IMR-90 (cell line): Measurements from ENCODE around the gene ZNF280B. TPM values are rescaled to one million over a fixed set of nuclear protein-coding genes. Genes with fewer than 3 reads are reported as not detected.

Experiments
- ATAC-seq: fragments of 200-7000 bp; cut with Tn5 transposase; 2 replicates; pipeline ENCODE4 v1.9.1; 2020; ENCODE audit warnings: low read depth, mild to moderate bottlenecking, moderate library complexity
- BruUV-seq: library from RNA; stranded (reverse); fragments of 400-500 nt; replicated peaks from 2 replicates; lab custom pipeline; 2021; lab: Mats Ljungman, UMichigan
- CTCF ChIA-PET: fragments of 300-600 bp; formaldehyde crosslinking; extraction: SDS; loops from one replicate; lab custom pipeline; 2021; ENCODE audit warnings: antibody characterized with exemption; lab: Yijun Ruan, JAX
- POLR2A ChIA-PET: fragments of 300-600 bp; sonication (Branson Sonifier 250); formaldehyde crosslinking; loops from one replicate; lab custom pipeline; 2022; ENCODE audit warnings: antibody characterized with exemption; ENCODE audit not compliant: unreplicated experiment; lab: Charles Lee
- DNase-seq: peaks from one replicate; pipeline ENCODE4 v3.0.0; 2013
- H2AFZ ChIP-seq: replicated peaks from 2 replicates; pipeline ENCODE3; 2013; ENCODE audit warnings: low read length, mild to moderate bottlenecking; ENCODE audit not compliant: poor library complexity
- H2AK5ac ChIP-seq: 2 replicates; pipeline ENCODE4 v1.6.1; 2013; ENCODE audit warnings: low read depth, low read length, inconsistent platforms
- H2AK9ac ChIP-seq: replicated peaks from 2 replicates; pipeline ENCODE3; 2013; ENCODE audit warnings: mild to moderate bottlenecking, low read depth, low read length, moderate library complexity; ENCODE audit not compliant: poor library complexity
- H2BK120ac ChIP-seq: 2 replicates; pipeline ENCODE4 v1.6.1; 2013; ENCODE audit warnings: low read depth, low read length, inconsistent platforms
- H2BK15ac ChIP-seq: 3 replicates; pipeline ENCODE4 v1.6.1; 2013; ENCODE audit warnings: low read depth, low read length, inconsistent platforms
- H2BK20ac ChIP-seq: 2 replicates; pipeline ENCODE4 v1.6.1; 2013; ENCODE audit warnings: low read depth, mild to moderate bottlenecking, inconsistent platforms, low read length, moderate library complexity
- H2BK5ac ChIP-seq: 2 replicates; pipeline ENCODE4 v1.6.1; 2013; ENCODE audit warnings: mild to moderate bottlenecking, low read depth, low read length, inconsistent platforms; ENCODE audit not compliant: poor library complexity, severe bottlenecking
- H3K14ac ChIP-seq: replicated peaks from 2 replicates; pipeline ENCODE4 v1.6.1; 2013; ENCODE audit warnings: low read depth, low read length, inconsistent platforms
- H3K18ac ChIP-seq: 2 replicates; pipeline ENCODE4 v1.6.1; 2013; ENCODE audit warnings: low read depth, low read length, control low read depth
- H3K23ac ChIP-seq: 2 replicates; pipeline ENCODE4 v1.6.1; 2013; ENCODE audit warnings: low read depth, low read length, inconsistent platforms
- H3K27ac ChIP-seq: 2 replicates; pipeline ENCODE4 v1.5.1; 2013; ENCODE audit warnings: mild to moderate bottlenecking, control low read depth, low read length; ENCODE audit not compliant: insufficient read depth
- H3K27me3 ChIP-seq: 2 replicates; pipeline ENCODE4 v1.6.1; 2013; ENCODE audit warnings: low read length; ENCODE audit not compliant: control insufficient read depth, insufficient read depth
- H3K36me3 ChIP-seq: 2 replicates; pipeline ENCODE4 v1.6.1; 2013; ENCODE audit warnings: low read length, mixed read lengths; ENCODE audit not compliant: control insufficient read depth, insufficient read depth
- H3K4ac ChIP-seq: 2 replicates; pipeline ENCODE4 v1.6.1; 2013; ENCODE audit warnings: low read depth, low read length, inconsistent platforms
- H3K4me1 ChIP-seq: 2 replicates; pipeline ENCODE4 v1.6.1; 2013; ENCODE audit warnings: low read length, mixed read lengths; ENCODE audit not compliant: control insufficient read depth, insufficient read depth
- H3K4me2 ChIP-seq: 2 replicates; pipeline ENCODE4 v1.6.1; 2013; ENCODE audit warnings: low read depth, mild to moderate bottlenecking, control low read depth, low read length, moderate library complexity
- H3K4me3 ChIP-seq: 2 replicates; pipeline ENCODE4 v1.5.1; 2013; ENCODE audit warnings: low read depth, mild to moderate bottlenecking, control low read depth, low read length, moderate library complexity; ENCODE audit not compliant: insufficient read depth
- H3K56ac ChIP-seq: 2 replicates; pipeline ENCODE4 v1.6.1; 2013; ENCODE audit warnings: low read length, inconsistent platforms; ENCODE audit not compliant: insufficient read depth; ENCODE audit errors: extremely low read depth
- H3K79me1 ChIP-seq, 2 experiments: 2 replicates each; pipeline ENCODE4 v1.6.1; 2013; ENCODE audit warnings: low read length in 2 of 2, inconsistent platforms in 1 of 2, low read depth in 1 of 2
- H3K9ac ChIP-seq: 2 replicates; pipeline ENCODE4 v1.6.1; 2013; ENCODE audit warnings: low read depth, low read length, control low read depth
- H3K9me1 ChIP-seq: 2 replicates; pipeline ENCODE4 v1.6.1; 2013; ENCODE audit warnings: low read length, inconsistent platforms; ENCODE audit not compliant: insufficient read depth
- H3K9me3 ChIP-seq: 2 replicates; pipeline ENCODE4 v1.6.1; 2013; ENCODE audit warnings: low read length; ENCODE audit not compliant: control insufficient read depth, insufficient read depth
- H4K20me1 ChIP-seq: 2 replicates; pipeline ENCODE4 v1.6.1; 2013; ENCODE audit warnings: low read length, inconsistent platforms; ENCODE audit not compliant: insufficient read depth
- H4K5ac ChIP-seq: 2 replicates; pipeline ENCODE4 v1.6.1; 2013; ENCODE audit warnings: mild to moderate bottlenecking, low read depth, low read length, control low read depth
- H4K8ac ChIP-seq, 2 experiments: 2 replicates each; pipeline ENCODE4 v1.6.1; 2013; ENCODE audit warnings: low read depth in 2 of 2, low read length in 2 of 2, control low read depth in 1 of 2, inconsistent platforms in 1 of 2
- H4K91ac ChIP-seq: 2 replicates; pipeline ENCODE4 v1.6.1; 2013; ENCODE audit warnings: low read depth, low read length, inconsistent platforms; ENCODE audit not compliant: insufficient read depth
- BHLHE40 ChIP-seq: fragments of 150-350 bp; IDR thresholded peaks from 2 replicates; pipeline ENCODE4 v1.6.1; 2016; ENCODE audit warnings: mild to moderate bottlenecking, low read depth, low read length
- CEBPB ChIP-seq: IDR thresholded peaks from 2 replicates; pipeline ENCODE4 v1.6.1; 2012; ENCODE audit warnings: low read depth, low read length, improper control_type of control experiment
- CHD1 ChIP-seq: IDR thresholded peaks from 2 replicates; pipeline ENCODE4 v1.6.1; 2012; ENCODE audit warnings: low read depth, low read length, improper control_type of control experiment
- CTCF ChIP-seq: conservative IDR thresholded peaks from 2 replicates; pipeline ENCODE4 v1.5.1; 2012; ENCODE audit warnings: mild to moderate bottlenecking, low read depth, low read length, improper control_type of control experiment
- FOS ChIP-seq: fragments of 150-350 bp; IDR thresholded peaks from 2 replicates; pipeline ENCODE4 v1.6.1; 2016; ENCODE audit warnings: low read depth, low read length
- MAFK ChIP-seq: IDR thresholded peaks from 2 replicates; pipeline ENCODE4 v1.6.1; 2012; ENCODE audit warnings: low read depth, low read length, improper control_type of control experiment
- MXI1 ChIP-seq: IDR thresholded peaks from 2 replicates; pipeline ENCODE4 v1.6.1; 2012; ENCODE audit warnings: low read depth, mild to moderate bottlenecking, low read length, moderate library complexity, borderline replicate concordance
- NFE2L2 ChIP-seq: fragments of 150-350 bp; IDR thresholded peaks from 2 replicates; pipeline ENCODE4 v1.6.1; 2016; ENCODE audit warnings: low read depth, mild to moderate bottlenecking, low read length
- RAD21 ChIP-seq: IDR thresholded peaks from 2 replicates; pipeline ENCODE4 v1.6.1; 2012; ENCODE audit warnings: low read length, improper control_type of control experiment
- RCOR1 ChIP-seq: IDR thresholded peaks from 2 replicates; pipeline ENCODE4 v1.6.1; 2012; ENCODE audit warnings: mild to moderate bottlenecking, low read length, improper control_type of control experiment; ENCODE audit not compliant: insufficient replicate concordance
- RFX5 ChIP-seq: IDR thresholded peaks from 2 replicates; pipeline ENCODE4 v1.8.0; 2012; ENCODE audit warnings: low read depth, mild to moderate bottlenecking, low read length, moderate library complexity
- USF2 ChIP-seq: fragments of 150-350 bp; IDR thresholded peaks from 2 replicates; pipeline ENCODE4 v1.6.1; 2017; ENCODE audit warnings: mild to moderate bottlenecking, antibody characterized with exemption, low read length, low read depth
- WGBS, 2 experiments: methylation state at CpG; one replicate each; pipeline versions ENCODE4 v1.1.5 to v1.1.7; 2013; ENCODE audit warnings: missing lambda C conversion rate in 2 of 2; ENCODE audit not compliant: insufficient read length in 1 of 2; ENCODE audit errors: extremely low coverage in 2 of 2; 5-methylcytosine and 5-hydroxymethylcytosine counted together
- dilution Hi-C: fragments of 300-500 bp; cut with HindIII; formaldehyde crosslinking; loops from one replicate; pipeline ENCODE4 v1.14.3; 2018; ENCODE audit warnings: low sequenced_read_pairs; ENCODE audit not compliant: unreplicated experiment
- in situ Hi-C: fragments of 300-500 bp; cut with MboI; formaldehyde crosslinking; loops from 3 replicates; pipeline ENCODE4 v1.14.3; 2019; ENCODE audit warnings: low sequenced_read_pairs, inconsistent platforms, mixed read lengths
- intact Hi-C: fragments of 100-400 bp; cut with micrococcal nuclease; formaldehyde crosslinking; loops from 2 replicates; pipeline ENCODE4 v1.10.0; 2022
- polyA plus RNA-seq, 3 experiments: library from polyadenylated mRNA; depleted of rRNA; stranded (reverse); fragments of >200 nt; gene quantifications; 2 replicates each; pipeline ENCODE4 v1.2.3, GENCODE V29; 2012; ENCODE audit warnings: low replicate concordance in 1 of 3
- total RNA-seq: library from RNA; depleted of rRNA; stranded (reverse); fragments of >200 nt; gene quantifications from 2 replicates; pipeline ENCODE4 v1.2.3, GENCODE V29; 2012
- TF ChIP-seq, protein P1 (sequence below): fragments of 150-350 bp; IDR thresholded peaks from 2 replicates; pipeline ENCODE4 v1.6.1; 2016; ENCODE audit warnings: low read depth, mild to moderate bottlenecking, low read length, moderate library complexity, borderline replicate concordance

ZNF280B gene
- total and polyA plus RNA-seq, 2 of the 4 experiments (the other 2 are of a cell fraction), result 0.65 to 1.4 TPM

- ChIA-PET POLR2A (no interaction called here), CTCF (no interaction called here)
- Histone ChIP-seq H3K4me1 (no peaks in the 10 kb centered on the region), H3K18ac (no peak overlapping the region), H3K23ac (no peak overlapping the region), H3K4ac (no peak overlapping the region), H2BK5ac (no peak overlapping the region), H2BK20ac (no peak overlapping the region), H2AK5ac (no peak overlapping the region), H3K79me1 (no peaks in the 10 kb centered on the region), H4K91ac (no peak overlapping the region), H2BK15ac (no peak overlapping the region), H3K9me1 (no peaks in the 10 kb centered on the region), H3K4me3 (no peak overlapping the region), H4K20me1 (no peaks in the 10 kb centered on the region), H3K9me3 (no peaks in the 10 kb centered on the region), H3K27ac (no peak overlapping the region), H3K56ac (no peak overlapping the region), H4K8ac (no peak overlapping the region), H3K27me3 (peaks cover 1% of the 10 kb centered on the region; the same call in 1 of the 2 replicates), H2BK120ac (no peak overlapping the region), H3K9ac (no peak overlapping the region), H4K5ac (no peak overlapping the region), H3K4me2 (no peak overlapping the region), H3K36me3 (no peaks in the 10 kb centered on the region), H2AK9ac (no peak overlapping the region), H3K14ac (no peak overlapping the region), H2AFZ (no peak overlapping the region)
- in situ Hi-C loops, result loop anchor here (10.0 kb wide), 2 partner anchors 109 to 479 kb away; no protein-coding TSS in a partner anchor
- ATAC-seq (no peak), DNase-seq (peak; percentile 10)
- no TSS peak for BruUV-seq
- TF ChIP-seq FOS (no peak), RCOR1 (no peak), MXI1 (no peak), CEBPB (no peak), USF2 (no peak), RFX5 (no peak), NFE2L2 (no peak), BHLHE40 (no peak), CHD1 (no peak), CTCF (no peak), RAD21 (no peak), MAFK (no peak)
- TF ChIP-seq, protein P1, sequence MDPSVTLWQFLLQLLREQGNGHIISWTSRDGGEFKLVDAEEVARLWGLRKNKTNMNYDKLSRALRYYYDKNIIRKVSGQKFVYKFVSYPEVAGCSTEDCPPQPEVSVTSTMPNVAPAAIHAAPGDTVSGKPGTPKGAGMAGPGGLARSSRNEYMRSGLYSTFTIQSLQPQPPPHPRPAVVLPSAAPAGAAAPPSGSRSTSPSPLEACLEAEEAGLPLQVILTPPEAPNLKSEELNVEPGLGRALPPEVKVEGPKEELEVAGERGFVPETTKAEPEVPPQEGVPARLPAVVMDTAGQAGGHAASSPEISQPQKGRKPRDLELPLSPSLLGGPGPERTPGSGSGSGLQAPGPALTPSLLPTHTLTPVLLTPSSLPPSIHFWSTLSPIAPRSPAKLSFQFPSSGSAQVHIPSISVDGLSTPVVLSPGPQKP, result no peak
- intact Hi-C loops, result loop anchor here (10.0 kb wide), 1 partner anchor 669 kb away; no protein-coding TSS in a partner anchor
- dilution Hi-C loops, result no loop called here
- no CpG with 5 or more reads among the region's 1 CpG for WGBS, 2 experiments
Measured at GRCh38 chr22:22465782-22466181, 42.8 kb downstream of the ZNF280B start.
